Suprapubic skin (tissue), 4 donors: ENCODE measurements around the gene NMNAT2.

Experiments used
- EP300 ChIP-seq: sonication (generic); formaldehyde crosslinking; IDR thresholded peaks from one replicate; pipeline ENCODE4 v1.6.1; 2017; ENCODE audit warnings: antibody characterized with exemption
- POLR2A ChIP-seq, 2 donors: fragments of 450-650 bp; IDR thresholded peaks; one replicate each; pipeline ENCODE4 v1.6.1; 2017; ENCODE audit warnings: antibody characterized with exemption in 2 of 2, mild to moderate bottlenecking in 2 of 2, moderate library complexity in 2 of 2
- POLR2AphosphoS5 ChIP-seq, 3 donors: sonication (generic); formaldehyde crosslinking; IDR thresholded peaks; one replicate each; pipeline ENCODE4 v1.6.1; 2017; ENCODE audit warnings: antibody characterized with exemption in 3 of 3
- TF ChIP-seq, protein P1 (sequence below), 2 donors: fragments of 200-600 bp in 1 of 2; fragments of 450-650 bp in 1 of 2; sonication (generic) in 1 of 2; IDR thresholded peaks; one replicate each; pipeline ENCODE4 v1.5.1; 2016 to 2019; ENCODE audit warnings: antibody characterized with exemption in 2 of 2, mild to moderate bottlenecking in 1 of 2, moderate library complexity in 1 of 2

GRCh38 chr1:183246436-183246835 is 171.7 kb downstream of the NMNAT2 start:
- TF ChIP-seq, protein P1, sequence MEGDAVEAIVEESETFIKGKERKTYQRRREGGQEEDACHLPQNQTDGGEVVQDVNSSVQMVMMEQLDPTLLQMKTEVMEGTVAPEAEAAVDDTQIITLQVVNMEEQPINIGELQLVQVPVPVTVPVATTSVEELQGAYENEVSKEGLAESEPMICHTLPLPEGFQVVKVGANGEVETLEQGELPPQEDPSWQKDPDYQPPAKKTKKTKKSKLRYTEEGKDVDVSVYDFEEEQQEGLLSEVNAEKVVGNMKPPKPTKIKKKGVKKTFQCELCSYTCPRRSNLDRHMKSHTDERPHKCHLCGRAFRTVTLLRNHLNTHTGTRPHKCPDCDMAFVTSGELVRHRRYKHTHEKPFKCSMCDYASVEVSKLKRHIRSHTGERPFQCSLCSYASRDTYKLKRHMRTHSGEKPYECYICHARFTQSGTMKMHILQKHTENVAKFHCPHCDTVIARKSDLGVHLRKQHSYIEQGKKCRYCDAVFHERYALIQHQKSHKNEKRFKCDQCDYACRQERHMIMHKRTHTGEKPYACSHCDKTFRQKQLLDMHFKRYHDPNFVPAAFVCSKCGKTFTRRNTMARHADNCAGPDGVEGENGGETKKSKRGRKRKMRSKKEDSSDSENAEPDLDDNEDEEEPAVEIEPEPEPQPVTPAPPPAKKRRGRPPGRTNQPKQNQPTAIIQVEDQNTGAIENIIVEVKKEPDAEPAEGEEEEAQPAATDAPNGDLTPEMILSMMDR (IDR thresholded peaks at IDR 0.05): no peak
- TF ChIP-seq POLR2AphosphoS5 (IDR thresholded peaks at IDR 0.05): no peak
- no peak for TF ChIP-seq EP300
- no peak for TF ChIP-seq POLR2A (IDR thresholded peaks at IDR 0.05)
